SK-N-SH (cell line): Measurements from ENCODE around the gene PDGFRA. TPM values are rescaled to one million over a fixed set of nuclear protein-coding genes. Genes with fewer than 3 reads are reported as not detected.

Experiments used
- EP300 ChIP-seq, 2 experiments: IDR thresholded peaks; 2 replicates each; pipeline versions ENCODE4 v1.4.0 to v1.6.1; 2012; ENCODE audit warnings: borderline replicate concordance in 1 of 2, low read depth in 1 of 2, low read length in 1 of 2
- FOSL2 ChIP-seq: IDR thresholded peaks from 2 replicates; pipeline ENCODE4 v1.4.0; 2012; ENCODE audit warnings: low read depth, mild to moderate bottlenecking, moderate library complexity, borderline replicate concordance
- GATA2 ChIP-seq: sonication (generic); formaldehyde crosslinking; IDR thresholded peaks from 2 replicates; pipeline ENCODE4 v1.5.0; 2020; ENCODE audit warnings: mild to moderate bottlenecking, missing genetic modification reagents
- RCOR1 ChIP-seq: fragments of 150-350 bp; IDR thresholded peaks from 2 replicates; pipeline ENCODE4 v1.6.1; 2017; ENCODE audit warnings: antibody characterized with exemption, low read length
- REST ChIP-seq: IDR thresholded peaks from 2 replicates; pipeline ENCODE4 v1.6.1; 2012; ENCODE audit warnings: mild to moderate bottlenecking, low read depth, low read length, moderate library complexity
- YY1 ChIP-seq: IDR thresholded peaks from 2 replicates; pipeline ENCODE4 v1.4.0; 2012; ENCODE audit warnings: low read depth, mild to moderate bottlenecking
- ZBTB33 ChIP-seq: IDR thresholded peaks from 2 replicates; pipeline ENCODE4 v1.4.0; 2012; ENCODE audit warnings: low read depth, borderline replicate concordance
- polyA plus RNA-seq, 3 experiments: library from polyadenylated mRNA; depleted of rRNA; stranded (reverse); fragments of >200 nt; gene quantifications; 2 replicates each; pipeline ENCODE4 v1.2.3, GENCODE V29; 2012
- TF ChIP-seq, protein P1 (sequence below): IDR thresholded peaks from 2 replicates; pipeline ENCODE4 v1.4.0; 2012; ENCODE audit warnings: low read depth, borderline replicate concordance
- TF ChIP-seq, protein P2 (sequence below): IDR thresholded peaks from 2 replicates; pipeline ENCODE4 v1.4.0; 2012; ENCODE audit warnings: low read depth
- TF ChIP-seq, protein P3 (sequence below): IDR thresholded peaks from 2 replicates; pipeline ENCODE4; 2012

Gene PDGFRA
- polyA plus RNA-seq, 1 of the 3 experiments (the other 2 are of a cell fraction), result 25.3 TPM

GRCh38 chr4:54320826-54321685, 92.0 kb downstream of the PDGFRA start (continued):
- TF ChIP-seq REST, result no peak
- TF ChIP-seq FOSL2, result no peak
- TF ChIP-seq, protein P1, sequence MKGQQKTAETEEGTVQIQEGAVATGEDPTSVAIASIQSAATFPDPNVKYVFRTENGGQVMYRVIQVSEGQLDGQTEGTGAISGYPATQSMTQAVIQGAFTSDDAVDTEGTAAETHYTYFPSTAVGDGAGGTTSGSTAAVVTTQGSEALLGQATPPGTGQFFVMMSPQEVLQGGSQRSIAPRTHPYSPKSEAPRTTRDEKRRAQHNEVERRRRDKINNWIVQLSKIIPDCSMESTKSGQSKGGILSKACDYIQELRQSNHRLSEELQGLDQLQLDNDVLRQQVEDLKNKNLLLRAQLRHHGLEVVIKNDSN, result no peak
- TF ChIP-seq EP300 (IDR thresholded peaks at IDR 0.05; ENCODE audit: borderline replicate concordance in 1 of 2, low read depth in 1 of 2, low read length in 1 of 2), result no peak
- TF ChIP-seq, protein P2, sequence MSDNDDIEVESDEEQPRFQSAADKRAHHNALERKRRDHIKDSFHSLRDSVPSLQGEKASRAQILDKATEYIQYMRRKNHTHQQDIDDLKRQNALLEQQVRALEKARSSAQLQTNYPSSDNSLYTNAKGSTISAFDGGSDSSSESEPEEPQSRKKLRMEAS, result no peak
- no peak for TF ChIP-seq GATA2
- no peak for TF ChIP-seq RCOR1
- TF ChIP-seq ZBTB33, result no peak
- TF ChIP-seq, protein P3, sequence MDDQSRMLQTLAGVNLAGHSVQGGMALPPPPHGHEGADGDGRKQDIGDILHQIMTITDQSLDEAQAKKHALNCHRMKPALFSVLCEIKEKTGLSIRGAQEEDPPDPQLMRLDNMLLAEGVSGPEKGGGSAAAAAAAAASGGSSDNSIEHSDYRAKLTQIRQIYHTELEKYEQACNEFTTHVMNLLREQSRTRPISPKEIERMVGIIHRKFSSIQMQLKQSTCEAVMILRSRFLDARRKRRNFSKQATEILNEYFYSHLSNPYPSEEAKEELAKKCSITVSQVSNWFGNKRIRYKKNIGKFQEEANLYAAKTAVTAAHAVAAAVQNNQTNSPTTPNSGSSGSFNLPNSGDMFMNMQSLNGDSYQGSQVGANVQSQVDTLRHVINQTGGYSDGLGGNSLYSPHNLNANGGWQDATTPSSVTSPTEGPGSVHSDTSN, result no peak
- TF ChIP-seq YY1, result no peak
- TF ChIP-seq, all 33 proteins: peak for 0
